ENCODE measurements around the gene LILRA1. TPM values are rescaled to one million over a fixed set of nuclear protein-coding genes. Genes with fewer than 3 reads are reported as not detected.

Gene LILRA1
- total and polyA plus RNA-seq, 10 of the 15 experiments (the other 5 are each of a cell fraction or from before 2014, with no cell fraction given), result 0.04 TPM; not detected in 9

DNA sequence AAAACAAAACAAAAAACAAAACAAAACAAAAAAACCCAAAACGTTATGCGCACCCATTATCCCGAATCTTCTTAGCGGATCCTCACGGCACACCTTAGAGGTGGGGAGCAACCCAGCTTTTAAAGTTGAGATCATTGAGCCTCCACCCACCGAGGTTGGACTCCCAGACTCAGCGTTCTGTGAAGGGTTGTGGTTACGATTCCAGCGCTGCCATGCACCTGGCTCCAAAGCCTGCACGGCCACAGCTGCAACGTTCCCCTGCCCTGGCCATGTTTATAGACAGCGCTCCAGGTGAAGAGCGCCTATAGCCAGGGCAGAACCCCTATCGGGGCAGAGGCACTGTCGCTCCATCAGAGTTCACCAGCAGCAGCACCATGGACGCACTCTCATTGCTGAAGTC lies 38.5 kb upstream of the LILRA1 start:
- FAIRE-seq (no peak), DNase-seq (ENCODE audit: low read depth, low spot score) (no peak), ATAC-seq (no peak)
- no TSS peak for BruUV-seq (replicated peaks)
- Histone ChIP-seq H3K27ac (ENCODE audit: control insufficient read depth, insufficient read depth) (no peak overlapping the region), H4K20me1 (ENCODE audit: control insufficient read depth, insufficient read depth) (no peaks in the 10 kb centered on the region), H2AFZ (ENCODE audit: control insufficient read depth, low read depth, low read length) (no peak overlapping the region), H3K4me3 (no peak overlapping the region), H3K9ac (ENCODE audit: control insufficient read depth, insufficient read depth, low read length) (no peak overlapping the region), H3K9me3 (replicated peaks; ENCODE audit: control insufficient read depth, insufficient read depth, low read length) (no peaks in the 10 kb centered on the region), H3K27me3 (replicated peaks in 1 of 2; ENCODE audit: control insufficient read depth in 2 of 2, insufficient read depth in 2 of 2, low read length in 1 of 2) (no peaks in the 10 kb centered on the region; a peak in 1 of 4 replicates), H3K4me2 (ENCODE audit: control insufficient read depth, insufficient read depth) (no peak overlapping the region), H3K79me2 (ENCODE audit: control insufficient read depth, insufficient read depth, low read length) (no peaks in the 10 kb centered on the region), H3K36me3 (ENCODE audit: control insufficient read depth in 2 of 2, insufficient read depth in 2 of 2, low read length in 1 of 2) (no peaks in the 10 kb centered on the region), H3K4me1 (ENCODE audit: control insufficient read depth, insufficient read depth, low read length) (peaks cover 27% of the 10 kb centered on the region)
- no peak for TF ChIP-seq ZNF384 (IDR thresholded peaks at IDR 0.05; ENCODE audit: borderline replicate concordance, low read depth, low read length)
- no peak for TF ChIP-seq POLR2A (IDR thresholded peaks at IDR 0.05; ENCODE audit: low read depth, low read length)
- TF ChIP-seq, protein P1, sequence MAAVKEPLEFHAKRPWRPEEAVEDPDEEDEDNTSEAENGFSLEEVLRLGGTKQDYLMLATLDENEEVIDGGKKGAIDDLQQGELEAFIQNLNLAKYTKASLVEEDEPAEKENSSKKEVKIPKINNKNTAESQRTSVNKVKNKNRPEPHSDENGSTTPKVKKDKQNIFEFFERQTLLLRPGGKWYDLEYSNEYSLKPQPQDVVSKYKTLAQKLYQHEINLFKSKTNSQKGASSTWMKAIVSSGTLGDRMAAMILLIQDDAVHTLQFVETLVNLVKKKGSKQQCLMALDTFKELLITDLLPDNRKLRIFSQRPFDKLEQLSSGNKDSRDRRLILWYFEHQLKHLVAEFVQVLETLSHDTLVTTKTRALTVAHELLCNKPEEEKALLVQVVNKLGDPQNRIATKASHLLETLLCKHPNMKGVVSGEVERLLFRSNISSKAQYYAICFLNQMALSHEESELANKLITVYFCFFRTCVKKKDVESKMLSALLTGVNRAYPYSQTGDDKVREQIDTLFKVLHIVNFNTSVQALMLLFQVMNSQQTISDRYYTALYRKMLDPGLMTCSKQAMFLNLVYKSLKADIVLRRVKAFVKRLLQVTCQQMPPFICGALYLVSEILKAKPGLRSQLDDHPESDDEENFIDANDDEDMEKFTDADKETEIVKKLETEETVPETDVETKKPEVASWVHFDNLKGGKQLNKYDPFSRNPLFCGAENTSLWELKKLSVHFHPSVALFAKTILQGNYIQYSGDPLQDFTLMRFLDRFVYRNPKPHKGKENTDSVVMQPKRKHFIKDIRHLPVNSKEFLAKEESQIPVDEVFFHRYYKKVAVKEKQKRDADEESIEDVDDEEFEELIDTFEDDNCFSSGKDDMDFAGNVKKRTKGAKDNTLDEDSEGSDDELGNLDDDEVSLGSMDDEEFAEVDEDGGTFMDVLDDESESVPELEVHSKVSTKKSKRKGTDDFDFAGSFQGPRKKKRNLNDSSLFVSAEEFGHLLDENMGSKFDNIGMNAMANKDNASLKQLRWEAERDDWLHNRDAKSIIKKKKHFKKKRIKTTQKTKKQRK (IDR thresholded peaks at IDR 0.05; ENCODE audit: low read depth, low read length), result no peak
- TF ChIP-seq RBBP5 (conservative IDR thresholded peaks at IDR 0.05), result no peak
- RAD21 ChIA-PET (ENCODE audit: unreplicated experiment), result no interaction called here
- SMC1A ChIA-PET (ENCODE audit: uncharacterized antibody, unreplicated experiment), result interaction anchor here (1.5 kb wide), 1 partner anchor 61 kb away, joined by 4 read pairs; no protein-coding TSS in a partner anchor
- CTCF ChIA-PET, result interaction anchor here (0.6 kb wide), 1 partner anchor 644 kb away, joined by 3 read pairs; no protein-coding TSS in a partner anchor
- in situ Hi-C loops (cut with MboI) (no loop called here), intact Hi-C loops (cut with micrococcal nuclease; ENCODE audit: unreplicated experiment) (loop anchor here (5.0 kb wide), 3 partner anchors 38 to 73 kb away; no protein-coding TSS in a partner anchor)
- WGBS (ENCODE audit: insufficient coverage, insufficient replicate concordance, low lambda C conversion rate, missing lambda C conversion rate), result 59% methylated on average over 16 of the region's 16 CpGs
- POLR2A ChIA-PET, result no interaction called here

All from GM12878 (cell line).